Measurements from ENCODE around the gene HMCN1.

DNA sequence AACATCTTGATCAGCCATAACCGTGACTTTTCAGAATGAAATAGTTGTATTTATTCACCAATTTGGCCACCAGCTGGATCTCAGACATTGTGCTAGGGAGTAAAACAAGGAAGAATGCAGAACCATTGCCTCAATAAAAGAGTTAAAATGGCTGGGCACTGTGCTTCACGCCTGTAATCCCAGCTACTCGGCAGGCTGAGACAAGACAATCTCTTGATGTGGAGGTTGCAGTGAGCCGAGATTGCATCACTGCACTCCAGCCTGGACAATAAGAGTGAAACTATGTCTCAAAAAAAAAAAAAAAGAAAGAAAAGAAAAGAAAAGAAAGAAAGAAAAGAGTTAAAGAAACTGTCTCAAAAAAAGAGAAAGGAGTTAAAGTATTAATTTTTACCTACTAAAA is 441.4 kb downstream of the HMCN1 start:
- TF ChIP-seq, protein P1, sequence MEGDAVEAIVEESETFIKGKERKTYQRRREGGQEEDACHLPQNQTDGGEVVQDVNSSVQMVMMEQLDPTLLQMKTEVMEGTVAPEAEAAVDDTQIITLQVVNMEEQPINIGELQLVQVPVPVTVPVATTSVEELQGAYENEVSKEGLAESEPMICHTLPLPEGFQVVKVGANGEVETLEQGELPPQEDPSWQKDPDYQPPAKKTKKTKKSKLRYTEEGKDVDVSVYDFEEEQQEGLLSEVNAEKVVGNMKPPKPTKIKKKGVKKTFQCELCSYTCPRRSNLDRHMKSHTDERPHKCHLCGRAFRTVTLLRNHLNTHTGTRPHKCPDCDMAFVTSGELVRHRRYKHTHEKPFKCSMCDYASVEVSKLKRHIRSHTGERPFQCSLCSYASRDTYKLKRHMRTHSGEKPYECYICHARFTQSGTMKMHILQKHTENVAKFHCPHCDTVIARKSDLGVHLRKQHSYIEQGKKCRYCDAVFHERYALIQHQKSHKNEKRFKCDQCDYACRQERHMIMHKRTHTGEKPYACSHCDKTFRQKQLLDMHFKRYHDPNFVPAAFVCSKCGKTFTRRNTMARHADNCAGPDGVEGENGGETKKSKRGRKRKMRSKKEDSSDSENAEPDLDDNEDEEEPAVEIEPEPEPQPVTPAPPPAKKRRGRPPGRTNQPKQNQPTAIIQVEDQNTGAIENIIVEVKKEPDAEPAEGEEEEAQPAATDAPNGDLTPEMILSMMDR (conservative IDR thresholded peaks at IDR 0.05 in 1 of 2, IDR thresholded peaks at IDR 0.05 in 1 of 2; ENCODE audit: low read depth in 1 of 2, low read length in 2 of 2): no peak
- no peak for TF ChIP-seq EZH2 (IDR thresholded peaks at IDR 0.05; ENCODE audit: low read length, missing control alignments)
